Hypothalamus (tissue), 51 donors: ENCODE measurements around the gene POLD4.
"Not testable (repeated sequence)": the region's sequence is repeated elsewhere in the genome, so short reads cannot be mapped to it uniquely, and the experiment has no call there.

ENCODE experiments used
- DNase-seq, 51 donors: peaks; one replicate each; lab custom pipeline; 2025; lab: John Stamatoyannopoulos, UW

POLD4 gene

DNA sequence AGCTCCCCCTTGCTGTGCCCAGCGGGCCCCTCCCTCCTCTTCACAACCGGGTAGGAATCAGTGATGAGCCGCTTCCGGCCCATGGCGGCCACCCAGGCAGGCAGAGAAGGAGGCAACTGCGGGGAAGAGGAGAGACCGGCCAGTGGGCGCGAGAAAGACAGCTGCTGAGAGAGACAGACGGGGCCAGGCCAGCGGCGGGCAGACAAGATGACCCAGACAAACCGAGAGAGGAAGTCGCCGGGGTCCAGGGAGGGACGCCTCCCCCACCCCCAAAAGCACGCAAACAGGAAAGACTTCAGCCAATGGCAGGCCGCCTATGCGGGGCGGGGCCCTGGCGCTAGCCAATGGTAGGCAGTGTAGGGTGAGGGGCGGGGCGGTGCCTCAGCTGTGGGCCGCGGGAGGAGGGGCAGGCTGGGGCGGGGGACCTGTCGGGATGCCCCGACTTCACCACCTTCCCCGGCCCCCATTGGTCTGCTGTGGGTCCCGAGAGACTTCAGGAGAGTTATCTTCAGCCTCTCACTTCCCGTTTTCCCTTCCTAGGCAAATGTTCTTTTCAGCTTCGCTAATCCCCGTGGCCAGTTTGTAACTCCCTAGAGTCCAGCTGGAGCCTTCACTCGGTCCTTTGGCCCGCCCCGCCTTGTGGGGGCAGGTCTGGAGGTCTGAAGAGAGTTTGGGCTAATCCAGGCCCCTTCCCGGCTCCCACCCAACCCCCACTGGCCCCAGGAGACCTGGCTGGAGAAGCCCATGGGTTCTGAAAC, at the start of gene POLD4:
Gene POLD4, minus strand, starts transcription at position 230 of the 758 bp plus-strand sequence. Its CDS starts 147 bp downstream, at position 83.
- DNase-seq = peak; percentile 70 to 98 (median 95)

DNA sequence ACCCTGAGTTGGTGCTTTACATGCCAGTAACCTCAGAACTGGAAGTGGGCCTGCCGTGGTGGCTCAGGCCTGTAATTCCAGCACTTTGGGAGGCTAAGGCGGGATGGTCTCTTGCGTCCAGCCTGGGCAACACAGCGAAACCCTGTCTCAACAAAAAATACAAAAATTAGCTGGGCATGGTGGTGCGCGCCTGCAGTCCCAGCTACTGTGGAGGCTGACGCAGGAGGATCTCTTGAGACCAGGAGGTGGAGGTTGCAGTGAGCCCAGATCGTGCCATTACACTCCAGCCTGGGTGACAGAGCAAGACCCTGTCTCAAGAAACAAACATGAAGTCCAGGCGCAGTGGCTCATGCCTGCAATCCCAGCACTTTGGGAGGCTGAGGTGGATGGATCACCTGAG, 49.7 kb upstream of the POLD4 start:
- not testable (repeated sequence) for DNase-seq

DNA sequence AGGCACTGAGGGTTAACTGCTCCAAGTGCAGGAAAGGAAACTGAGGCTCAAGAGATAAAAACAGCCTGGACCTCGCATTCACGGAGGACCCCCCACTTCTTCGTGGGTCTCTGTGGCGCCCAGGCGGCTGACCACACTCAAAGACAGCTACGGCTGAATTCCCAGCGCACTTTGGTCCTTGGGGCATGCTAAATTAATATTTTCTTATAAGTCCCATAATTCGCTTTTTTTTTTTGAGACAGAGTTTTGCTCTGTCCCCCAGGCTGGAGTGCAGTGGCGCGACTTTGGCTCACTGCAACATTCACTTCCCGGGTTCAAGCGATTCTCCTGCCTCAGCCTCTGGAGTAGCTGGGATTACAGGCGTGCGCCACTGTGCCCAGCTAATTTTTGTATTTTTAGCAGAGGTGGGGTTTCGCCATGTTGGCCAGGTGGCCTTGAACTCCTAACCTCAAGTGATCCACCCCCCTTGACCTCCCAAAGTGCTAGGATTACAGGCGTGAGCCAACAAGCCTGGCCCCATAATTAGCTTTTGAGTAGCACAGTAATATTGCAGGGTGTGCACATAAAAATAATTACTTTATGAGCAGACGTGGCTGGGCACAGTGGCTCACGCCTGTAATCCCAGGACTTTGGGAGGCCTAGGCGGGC, 49.0 kb upstream of the POLD4 start:
- not testable (repeated sequence) for DNase-seq

DNA sequence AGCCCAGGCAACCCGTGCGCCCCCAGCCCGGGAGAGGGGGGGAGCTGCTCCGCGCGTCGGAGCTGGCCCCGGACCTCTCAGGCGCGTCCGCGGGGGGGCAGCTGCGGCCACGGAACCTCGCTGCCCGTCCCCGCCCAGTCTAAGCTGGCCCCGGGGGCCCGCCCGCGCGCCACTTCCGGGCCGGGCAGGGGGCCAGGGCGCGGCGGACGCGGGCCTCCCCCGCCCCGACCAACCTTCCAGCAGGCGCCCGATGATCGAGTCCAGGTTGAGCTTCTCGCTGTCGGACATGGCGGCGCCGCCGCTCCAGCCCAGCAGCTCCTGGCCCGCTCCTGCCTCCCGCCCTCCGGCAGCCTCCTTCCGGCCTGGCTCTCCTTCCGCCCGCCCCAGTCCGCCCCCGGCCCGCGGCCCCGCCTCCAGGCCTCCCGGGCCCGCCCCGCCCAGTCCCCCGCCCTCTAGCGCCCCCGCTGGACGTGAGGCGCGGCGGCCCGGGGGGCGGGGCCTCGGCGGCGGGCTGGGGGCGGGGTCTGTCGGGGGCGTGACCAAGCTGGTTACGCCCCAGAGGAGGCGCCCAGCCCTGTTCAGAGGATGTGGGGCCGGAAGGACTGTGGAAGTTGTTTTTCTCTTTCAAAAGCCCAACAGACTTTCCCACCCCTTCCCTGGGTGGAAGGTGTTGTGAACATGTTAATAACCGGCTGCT, 48.3 kb upstream of the POLD4 start, which contains the start of gene PPP1CA:
Gene PPP1CA, minus strand, starts transcription at position 364 of the 697 bp plus-strand sequence. Its CDS starts 76 bp downstream, at position 288.
- DNase-seq = peak; percentile 35 to 96 (median 87)

DNA sequence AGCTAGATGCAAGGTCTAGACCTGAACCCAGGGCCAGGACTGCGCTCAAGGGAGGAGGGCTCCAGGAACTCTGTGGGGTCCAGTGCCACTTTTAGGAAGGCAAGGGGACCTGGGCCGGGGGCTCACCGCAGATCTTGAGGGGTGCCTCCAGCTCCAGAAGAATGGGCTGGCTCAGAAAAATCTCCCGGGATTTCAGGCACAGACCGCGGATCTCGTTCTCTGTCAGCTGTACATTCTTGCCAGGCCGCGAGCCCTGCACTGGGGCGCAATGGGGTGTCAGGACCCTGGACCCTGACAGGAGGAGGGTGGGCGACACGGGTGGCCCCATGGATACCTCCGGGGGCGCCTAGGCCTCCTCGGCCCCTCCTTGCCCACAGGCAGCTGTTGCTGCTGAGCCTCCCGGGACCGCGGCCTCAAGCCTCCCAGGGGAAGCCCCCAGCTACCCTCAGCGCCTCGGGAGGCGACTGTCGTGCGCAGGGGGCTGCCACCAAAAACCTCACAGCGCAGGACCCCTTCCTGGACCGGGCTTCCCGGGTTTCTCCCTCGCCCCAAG, 47.7 kb upstream of the POLD4 start:
- no peak for DNase-seq

DNA sequence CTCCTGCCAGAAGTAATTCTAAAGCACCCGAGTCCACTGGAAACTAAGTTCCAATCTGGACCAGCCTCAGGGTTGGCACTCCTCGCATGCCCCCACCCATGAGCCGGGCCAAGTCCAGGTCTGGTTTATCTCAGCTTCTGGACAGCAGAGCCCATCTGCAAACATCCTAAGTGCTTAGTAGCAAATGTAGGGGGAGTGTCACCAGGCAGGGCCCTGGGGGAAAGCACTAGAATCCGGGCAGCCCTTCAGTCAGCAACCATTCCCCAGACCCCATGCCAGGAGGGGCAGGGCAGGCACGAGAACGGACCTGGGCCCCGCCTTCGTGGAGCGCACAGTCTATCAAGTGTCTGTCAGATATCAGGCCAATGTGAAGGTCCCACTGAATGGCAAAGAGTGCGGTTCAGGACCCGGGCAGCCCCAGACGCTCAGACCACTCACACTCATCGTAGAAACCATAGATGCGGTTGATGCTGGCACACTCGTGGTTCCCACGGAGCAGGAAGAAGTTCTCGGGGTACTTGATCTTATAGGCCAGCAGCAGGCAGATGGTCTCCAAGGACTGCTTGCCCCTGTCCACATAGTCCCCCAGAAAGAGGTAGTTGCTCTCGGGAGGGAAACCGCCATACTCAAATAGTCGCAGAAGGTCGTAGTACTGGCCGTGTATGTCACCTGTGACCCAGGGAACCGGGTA, 47.0 kb upstream of the POLD4 start:
- no peak for DNase-seq

DNA sequence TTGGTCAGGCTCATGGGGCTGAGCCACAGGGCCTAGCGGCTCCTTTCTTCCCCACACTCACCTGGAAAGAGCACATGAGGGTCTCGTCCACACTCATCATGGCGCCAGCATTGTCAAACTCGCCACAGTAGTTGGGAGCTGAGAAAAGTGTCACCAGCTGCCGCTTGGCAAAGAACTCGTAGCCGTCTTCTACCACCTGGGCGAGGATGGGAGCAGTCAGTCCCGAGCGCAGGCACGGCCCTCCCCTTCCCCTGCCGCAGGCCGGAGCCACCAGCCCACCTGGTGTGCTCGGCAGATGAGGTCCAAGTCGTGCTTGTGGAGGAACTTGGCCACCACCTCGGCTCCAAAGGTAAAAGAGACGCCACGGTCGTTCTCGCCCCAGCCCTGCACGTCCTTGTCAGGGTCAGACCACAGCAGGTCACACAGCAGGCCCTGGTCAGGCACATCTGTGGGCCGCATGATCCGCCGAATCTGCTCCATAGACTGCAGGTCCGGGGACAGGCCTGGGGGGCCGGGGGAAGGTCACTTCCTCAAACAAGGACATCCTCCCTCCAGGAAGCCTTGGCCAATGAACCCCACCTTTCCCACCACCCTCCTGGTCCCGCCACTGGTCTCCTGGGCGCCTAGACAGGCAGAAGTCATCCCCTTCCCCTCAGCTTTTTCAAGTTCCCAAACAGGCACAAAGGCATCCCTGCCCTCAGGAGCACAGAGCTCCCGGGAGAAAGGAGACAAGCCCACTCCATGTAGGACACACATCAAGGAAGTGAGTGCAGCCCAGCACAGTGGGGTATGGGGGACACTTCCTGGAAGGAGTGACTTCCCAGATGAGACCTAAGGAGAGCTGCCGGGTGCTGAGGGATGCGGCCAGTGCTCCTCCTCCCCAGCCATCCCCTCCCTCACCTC, 45.6 kb upstream of the POLD4 start:
- DNase-seq = no peak

DNA sequence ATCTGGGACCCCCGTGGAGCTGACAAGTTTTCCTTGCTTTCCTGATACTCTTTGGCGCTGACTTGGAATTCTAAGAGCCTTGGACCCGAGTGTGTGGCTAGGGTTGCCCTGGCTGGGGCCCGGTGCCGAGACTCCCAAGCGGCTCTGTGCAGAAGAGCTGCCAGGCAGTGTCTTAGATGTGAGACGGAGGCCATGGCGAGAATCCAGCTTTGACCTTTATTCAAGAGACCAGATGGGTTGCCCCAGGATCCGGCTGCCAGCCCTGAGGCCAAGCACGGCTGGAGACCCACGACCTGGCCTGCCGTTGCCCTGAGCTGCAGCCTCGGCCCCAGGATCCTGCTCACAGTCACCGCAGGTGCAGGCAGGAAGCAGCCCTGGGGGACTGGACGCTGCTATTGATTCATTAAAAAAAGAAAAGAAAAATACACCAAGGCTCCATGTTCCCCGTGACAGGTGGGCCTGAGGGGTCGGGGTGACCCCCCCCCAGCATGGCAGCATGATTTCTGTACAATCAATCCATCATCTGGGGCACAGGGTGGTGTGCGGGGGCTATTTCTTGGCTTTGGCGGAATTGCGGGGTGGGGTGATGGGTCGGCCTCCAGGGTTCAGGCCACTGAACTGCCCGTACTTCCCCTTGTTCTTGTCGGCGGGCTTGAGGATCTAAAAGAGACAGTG, 44.8 kb upstream of the POLD4 start:
- peak in 1 of 51 donors; percentile 37 for DNase-seq

DNA sequence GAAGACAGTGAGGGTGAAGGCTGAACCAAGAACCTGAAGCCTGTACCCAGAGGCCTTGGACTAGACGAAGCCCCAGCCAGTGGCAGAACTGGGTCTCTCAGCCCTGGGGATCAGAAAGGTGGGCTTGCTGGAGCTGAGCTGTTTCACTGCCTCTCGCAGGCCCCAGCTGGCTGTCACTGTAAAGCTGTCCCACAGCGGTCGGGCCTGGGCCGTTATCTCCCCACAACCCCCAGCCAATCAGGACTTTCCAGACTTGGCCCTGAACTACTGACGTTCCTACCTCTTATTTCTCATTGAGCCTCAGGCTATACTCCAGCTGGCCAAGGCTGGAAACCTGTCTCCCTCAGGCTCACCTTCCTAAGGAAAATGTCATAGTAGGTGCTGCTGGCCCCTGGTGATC, 44.2 kb upstream of the POLD4 start:
- DNase-seq = no peak

DNA sequence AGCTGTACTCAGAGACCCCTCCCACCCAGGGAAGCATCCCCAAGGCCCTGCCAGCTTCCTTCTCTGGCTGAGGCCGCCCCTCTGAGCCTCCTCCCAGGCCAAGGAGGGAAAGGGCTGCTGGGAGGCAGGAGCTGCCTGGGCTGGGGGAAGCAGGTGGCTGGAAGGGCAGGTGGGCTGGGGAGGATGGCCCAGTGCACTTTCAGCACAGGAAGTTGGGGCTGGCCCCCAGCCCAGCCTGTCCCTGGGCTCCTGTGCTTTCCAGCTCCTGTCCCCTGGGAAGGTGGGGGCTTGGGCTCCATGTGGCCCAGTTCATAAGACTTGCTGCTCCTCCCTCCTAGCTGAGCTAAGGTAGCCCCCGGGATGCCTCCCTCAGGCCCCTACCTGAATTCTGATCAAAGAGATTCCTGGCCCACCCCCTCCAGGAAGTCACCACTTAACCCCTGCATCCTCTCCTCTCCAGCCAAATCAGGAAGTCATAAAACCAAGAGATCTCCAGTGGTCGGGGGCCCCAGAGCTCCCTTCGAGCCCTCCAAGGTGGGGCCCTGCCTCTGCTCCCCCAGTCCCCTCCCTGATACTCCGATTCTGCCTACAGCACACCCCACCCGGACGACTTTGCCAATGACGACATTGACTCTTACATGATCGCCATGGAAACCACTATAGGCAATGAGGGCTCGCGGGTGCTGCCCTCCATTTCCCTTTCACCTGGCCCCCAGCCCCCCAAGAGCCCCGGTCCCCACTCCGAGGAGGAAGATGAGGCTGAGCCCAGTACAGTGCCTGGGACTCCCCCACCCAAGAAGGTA, 43.4 kb upstream of the POLD4 start:
- no peak for DNase-seq

DNA sequence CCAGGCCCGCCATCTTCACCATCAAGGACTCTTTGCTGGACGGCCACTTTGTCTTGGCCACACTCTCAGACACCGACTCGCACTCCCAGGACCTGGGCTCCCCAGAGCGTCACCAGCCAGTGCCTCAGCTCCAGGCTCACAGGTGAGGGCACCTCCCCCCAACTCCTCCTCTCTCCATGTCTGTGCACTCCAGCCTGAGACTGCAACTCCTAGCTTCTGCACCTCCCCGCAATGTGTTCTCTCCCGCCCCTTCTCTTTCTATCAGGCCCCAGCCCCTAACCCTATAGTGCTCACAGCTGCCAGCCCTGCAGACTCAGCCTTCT, 42.9 kb upstream of the POLD4 start:
- no peak for DNase-seq

DNA sequence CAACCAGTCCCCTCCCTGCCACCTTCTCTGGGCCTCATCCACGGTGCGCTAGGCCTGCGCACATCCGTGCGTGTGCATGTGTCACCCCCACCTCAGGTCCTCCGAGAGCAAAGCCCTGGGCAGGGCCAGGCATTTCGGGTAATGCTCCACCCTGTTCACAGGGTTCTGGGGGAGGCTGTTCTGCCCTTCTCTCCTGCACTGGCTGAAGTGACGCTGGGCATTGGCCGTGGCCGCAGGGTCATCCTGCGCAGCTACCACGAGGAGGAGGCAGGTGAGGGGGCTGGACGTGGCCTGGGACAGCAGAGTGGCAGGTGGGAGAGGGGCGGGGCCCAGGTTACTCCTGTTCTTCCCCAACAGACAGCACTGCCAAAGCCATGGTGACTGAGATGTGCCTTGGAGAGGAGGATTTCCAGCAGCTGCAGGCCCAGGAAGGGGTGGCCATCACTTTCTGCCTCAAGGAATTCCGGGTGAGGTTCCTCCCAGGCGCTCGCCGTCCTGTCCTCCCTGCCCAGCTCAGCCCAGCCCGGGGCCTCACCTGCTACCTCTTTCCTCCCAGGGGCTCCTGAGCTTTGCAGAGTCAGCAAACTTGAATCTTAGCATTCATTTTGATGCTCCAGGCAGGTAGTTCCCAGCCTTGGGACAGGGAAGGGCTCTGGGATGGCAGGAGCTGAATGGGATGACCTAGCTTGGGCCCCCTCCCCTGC, 42.4 kb upstream of the POLD4 start:
- no peak for DNase-seq

DNA sequence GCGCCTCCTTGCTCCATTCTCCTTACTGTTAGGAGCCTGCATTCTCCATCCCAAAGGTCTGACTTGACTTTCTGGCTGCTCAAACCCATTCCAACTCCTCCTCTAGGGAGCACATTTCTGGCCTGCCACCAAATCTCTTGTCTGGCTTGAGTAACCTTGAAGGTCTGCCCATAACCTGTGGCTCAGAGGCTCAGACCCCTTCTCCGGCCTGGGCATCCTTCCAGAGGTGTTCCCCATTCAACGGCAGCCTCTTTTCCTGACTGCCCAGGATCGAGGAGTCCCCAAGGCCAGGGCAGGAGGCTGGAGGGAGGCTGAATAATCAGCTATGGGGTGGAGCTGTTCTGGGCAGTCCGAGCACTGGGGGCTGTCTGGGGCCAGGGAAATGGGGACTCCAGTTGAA, 40.6 kb upstream of the POLD4 start:
- DNase-seq = no peak

DNA sequence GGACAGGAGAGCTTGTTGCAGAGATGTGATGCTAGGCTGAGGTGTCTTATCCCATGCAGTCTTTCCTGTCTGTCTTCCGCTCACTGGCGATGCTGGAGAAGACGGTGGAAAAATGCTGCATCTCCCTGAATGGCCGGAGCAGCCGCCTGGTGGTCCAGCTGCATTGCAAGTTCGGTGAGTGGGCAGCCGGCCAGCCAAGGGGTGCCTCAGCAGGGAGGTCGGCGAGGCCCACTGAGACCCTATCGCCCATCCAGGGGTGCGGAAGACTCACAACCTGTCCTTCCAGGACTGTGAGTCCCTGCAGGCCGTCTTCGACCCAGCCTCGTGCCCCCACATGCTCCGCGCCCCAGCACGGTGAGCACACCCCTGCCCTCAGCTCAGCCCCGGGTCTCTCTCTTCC, 40.1 kb upstream of the POLD4 start:
- no peak for DNase-seq

DNA sequence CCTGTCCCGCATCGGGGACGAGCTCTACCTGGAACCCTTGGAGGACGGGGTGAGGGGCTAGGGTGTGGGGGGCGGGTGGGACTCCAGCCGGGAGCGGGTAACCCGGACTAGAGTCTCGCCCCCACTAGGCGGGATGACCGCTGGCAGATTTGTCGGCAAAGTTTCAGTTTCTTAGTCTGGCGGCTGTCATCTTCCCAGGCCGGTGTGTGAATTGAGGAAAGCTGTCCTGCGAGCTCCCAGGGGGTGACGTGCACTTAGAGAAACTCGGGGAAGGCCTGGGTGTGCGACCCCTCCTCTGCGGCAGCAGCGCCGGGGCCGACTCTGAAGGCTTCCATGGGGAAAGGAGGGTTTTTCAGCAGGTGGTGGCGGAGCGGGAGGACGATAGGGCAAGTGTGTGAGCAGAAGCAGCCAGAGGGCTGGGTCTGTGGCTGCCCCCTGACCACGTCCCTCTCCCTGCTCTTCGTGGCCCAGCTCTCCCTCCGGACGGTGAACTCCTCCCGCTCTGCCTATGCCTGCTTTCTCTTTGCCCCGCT, 38.9 kb upstream of the POLD4 start:
- no peak for DNase-seq

DNA sequence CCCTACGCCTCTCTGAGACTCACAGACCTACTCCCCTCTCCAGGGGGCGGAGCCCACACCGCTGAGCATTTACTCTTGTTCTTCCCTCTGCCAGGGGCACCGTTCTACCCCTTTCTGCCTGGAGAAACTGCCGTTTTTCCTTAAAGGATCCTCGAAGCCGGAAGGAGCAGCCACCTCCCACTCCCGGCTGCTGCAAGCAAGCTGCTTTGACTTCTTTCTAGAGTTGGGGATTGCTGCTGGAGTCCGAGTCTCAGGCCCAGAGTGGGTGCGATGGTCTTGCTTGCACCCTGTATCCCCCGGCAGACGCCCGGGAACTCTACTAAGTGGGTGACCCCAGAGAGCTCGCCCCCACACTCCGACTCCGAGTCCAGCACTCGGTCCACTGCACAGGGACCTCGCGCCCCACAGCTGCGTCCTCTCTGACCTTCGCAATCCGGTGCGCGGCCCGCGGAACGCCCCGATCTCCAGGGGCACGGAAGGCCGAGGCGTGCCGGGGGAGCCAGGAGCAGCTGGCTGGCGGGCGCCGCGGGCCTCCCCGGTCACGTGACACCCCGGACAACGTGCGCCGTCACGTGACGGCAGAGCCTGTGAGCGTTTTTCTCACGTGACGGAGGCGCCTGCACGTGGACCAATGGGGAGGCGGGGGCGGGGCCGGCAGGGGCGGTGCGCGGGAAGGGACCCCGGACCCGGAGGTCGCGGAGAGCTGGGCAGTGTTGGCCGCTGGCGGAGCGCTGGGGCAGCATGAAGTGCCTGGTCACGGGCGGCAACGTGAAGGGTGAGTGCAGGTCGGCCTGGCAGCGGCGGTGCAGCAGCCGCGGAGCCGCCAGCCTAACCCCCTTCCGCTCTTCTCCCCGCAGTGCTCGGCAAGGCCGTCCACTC, 38.2 kb upstream of the POLD4 start, which contains the start of gene RAD9A:
Gene RAD9A, plus strand, starts transcription at position 683 of the 879 bp plus-strand sequence. Its CDS starts 59 bp downstream, at position 742.
- peak; percentile 38 to 97 (median 92) for DNase-seq
